HG02798 (cell line): ENCODE results near the gene RUFY3.
"Not testable (repeated sequence)": the region's sequence is repeated elsewhere in the genome, so short reads cannot be mapped to it uniquely, and the experiment has no call there.

ENCODE experiments used
- ATAC-seq: cut with Tn5 transposase; IDR thresholded peaks from one replicate; pipeline ENCODE4 v1.9.1; 2021; ENCODE audit warnings: mild to moderate bottlenecking; ENCODE audit not compliant: unreplicated experiment, poor library complexity

RUFY3 gene

GRCh38 chr4:70836081-70836480 lies 114.3 kb downstream of the RUFY3 start:
- no peak for ATAC-seq

- no peak for ATAC-seq
Measured at GRCh38 chr4:70838204-70838603, 116.4 kb downstream of the RUFY3 start.

- ATAC-seq: peak; percentile 68
Measured at GRCh38 chr4:70838666-70839588, 117.2 kb downstream of the RUFY3 start.

- peak; percentile 75 for ATAC-seq
Measured at GRCh38 chr4:70839589-70840093, 117.9 kb downstream of the RUFY3 start, which contains the start of gene GRSF1. TSS of gene GRSF1 (minus strand) at chr4:70839890. CDS start at chr4:70839827, 63 bp downstream.

- not testable (repeated sequence) for ATAC-seq
Measured at GRCh38 chr4:70840137-70840536, 118.4 kb downstream of the RUFY3 start.

- not testable (repeated sequence) for ATAC-seq
Measured at GRCh38 chr4:70840631-70841030, 118.9 kb downstream of the RUFY3 start.

- no peak for ATAC-seq
Measured at GRCh38 chr4:70841211-70841610, 119.4 kb downstream of the RUFY3 start.

- ATAC-seq: no peak
Measured at GRCh38 chr4:70841951-70842350, 120.2 kb downstream of the RUFY3 start.

- peak; percentile 33 for ATAC-seq
Measured at GRCh38 chr4:70842761-70843435, 121.1 kb downstream of the RUFY3 start.

- ATAC-seq: no peak
Measured at GRCh38 chr4:70844180-70844579, 122.4 kb downstream of the RUFY3 start.

- ATAC-seq: no peak
Measured at GRCh38 chr4:70849291-70849690, 127.5 kb downstream of the RUFY3 start.

- no peak for ATAC-seq
Measured at GRCh38 chr4:70855464-70855863, 133.7 kb downstream of the RUFY3 start.
